ENCODE measurements around the gene AP2B1. TPM values are rescaled to one million over a fixed set of nuclear protein-coding genes. Genes with fewer than 3 reads are reported as not detected.

The AP2B1 gene
- total and polyA plus RNA-seq, 2 experiments from 2014 or later = 76.1 to 87.0 TPM

GRCh38 chr17:35614810-35615209, 27.7 kb downstream of the AP2B1 start:
- Histone ChIP-seq H4K20me1 (ENCODE audit: insufficient read depth, poor library complexity, severe bottlenecking) (peaks cover 9% of the 10 kb centered on the region), H3K27ac (no peak overlapping the region), H3K79me2 (peaks cover 15% of the 10 kb centered on the region), H2AFZ (no peak overlapping the region), H3K36me3 (replicated peaks; ENCODE audit: insufficient read depth, low read depth) (no peaks in the 10 kb centered on the region), H3K27me3 (no peaks in the 10 kb centered on the region), H3K4me1 (ENCODE audit: insufficient read depth) (no peaks in the 10 kb centered on the region), H3K4me3 (no peak overlapping the region), H3K9me2 (replicated peaks; ENCODE audit: insufficient read depth) (no peaks in the 10 kb centered on the region), H3K9me3 (ENCODE audit: low read depth) (no peaks in the 10 kb centered on the region), H3K4me2 (no peak overlapping the region)
- WGBS (ENCODE audit: low lambda C conversion rate, missing lambda C conversion rate) = 96% methylated on average over 3 of the region's 3 CpGs
- DNase-seq (ENCODE audit: low spot score) = no peak
- TF ChIP-seq CTCF (IDR thresholded peaks at IDR 0.05; ENCODE audit: poor library complexity) = no peak
- TF ChIP-seq EZH2phosphoT487 (IDR thresholded peaks at IDR 0.05; ENCODE audit: low read depth, severe bottlenecking, unreplicated experiment) = no peak
- TF ChIP-seq EZH2 (IDR thresholded peaks at IDR 0.05; ENCODE audit: borderline replicate concordance) = no peak

- Histone ChIP-seq H2AFZ (no peak overlapping the region), H3K79me2 (peaks cover 15% of the 10 kb centered on the region)
These were observed 29.4 kb downstream of the AP2B1 start for GRCh38 chr17:35616536-35616935.

GRCh38 chr17:35617505-35617904, 30.4 kb downstream of the AP2B1 start:
- H3K79me2 ChIP-seq = peaks cover 15% of the 10 kb centered on the region

More at GRCh38 chr17:35616536-35616935, 29.4 kb downstream of the AP2B1 start:
- no peaks in the 10 kb centered on the region for H3K9me2 ChIP-seq (replicated peaks; ENCODE audit: insufficient read depth)
- no peaks in the 10 kb centered on the region for H3K36me3 ChIP-seq (replicated peaks; ENCODE audit: insufficient read depth, low read depth)
- no peaks in the 10 kb centered on the region for H3K4me1 ChIP-seq (ENCODE audit: insufficient read depth)
- H3K27me3 ChIP-seq = no peaks in the 10 kb centered on the region
- H4K20me1 ChIP-seq (ENCODE audit: insufficient read depth, poor library complexity, severe bottlenecking) = peaks cover 9% of the 10 kb centered on the region
- DNase-seq (ENCODE audit: low spot score) = no peak
- H3K4me3 ChIP-seq = no peak overlapping the region
- 98% methylated on average over 7 of the region's 7 CpGs for WGBS (ENCODE audit: low lambda C conversion rate, missing lambda C conversion rate)
- no peak overlapping the region for H3K27ac ChIP-seq
- H3K4me2 ChIP-seq = no peak overlapping the region
- H3K9me3 ChIP-seq (ENCODE audit: low read depth) = no peaks in the 10 kb centered on the region
- TF ChIP-seq EZH2phosphoT487 (IDR thresholded peaks at IDR 0.05; ENCODE audit: low read depth, severe bottlenecking, unreplicated experiment) (no peak), EZH2 (IDR thresholded peaks at IDR 0.05; ENCODE audit: borderline replicate concordance) (no peak), CTCF (IDR thresholded peaks at IDR 0.05; ENCODE audit: poor library complexity) (no peak)

GRCh38 chr17:35618628-35619027, 31.5 kb downstream of the AP2B1 start:
- H3K9me3 ChIP-seq (ENCODE audit: low read depth) = no peaks in the 10 kb centered on the region
- H3K36me3 ChIP-seq (replicated peaks; ENCODE audit: insufficient read depth, low read depth) = no peaks in the 10 kb centered on the region
- no peak overlapping the region for H3K27ac ChIP-seq
- H3K27me3 ChIP-seq = no peaks in the 10 kb centered on the region
- no peaks in the 10 kb centered on the region for H3K4me1 ChIP-seq (ENCODE audit: insufficient read depth)
- peaks cover 11% of the 10 kb centered on the region for H3K79me2 ChIP-seq
- no peak for DNase-seq (ENCODE audit: low spot score)
- no peak for TF ChIP-seq CTCF (IDR thresholded peaks at IDR 0.05; ENCODE audit: poor library complexity)
- no peak for TF ChIP-seq EZH2phosphoT487 (IDR thresholded peaks at IDR 0.05; ENCODE audit: low read depth, severe bottlenecking, unreplicated experiment)
- TF ChIP-seq EZH2 (IDR thresholded peaks at IDR 0.05; ENCODE audit: borderline replicate concordance) = no peak
- H2AFZ ChIP-seq = no peak overlapping the region
- no peak overlapping the region for H3K4me3 ChIP-seq
- no peak overlapping the region for H3K4me2 ChIP-seq
- H3K9me2 ChIP-seq (replicated peaks; ENCODE audit: insufficient read depth) = no peaks in the 10 kb centered on the region
- peaks cover 5% of the 10 kb centered on the region for H4K20me1 ChIP-seq (ENCODE audit: insufficient read depth, poor library complexity, severe bottlenecking)

More at GRCh38 chr17:35617505-35617904, 30.4 kb downstream of the AP2B1 start:
- WGBS (ENCODE audit: low lambda C conversion rate, missing lambda C conversion rate) = 84% methylated on average over 2 of the region's 2 CpGs
- no peaks in the 10 kb centered on the region for H3K36me3 ChIP-seq (replicated peaks; ENCODE audit: insufficient read depth, low read depth)
- DNase-seq (ENCODE audit: low spot score) = no peak
- H3K27ac ChIP-seq = no peak overlapping the region
- no peaks in the 10 kb centered on the region for H3K4me1 ChIP-seq (ENCODE audit: insufficient read depth)
- no peak for TF ChIP-seq EZH2 (IDR thresholded peaks at IDR 0.05; ENCODE audit: borderline replicate concordance)
- H3K27me3 ChIP-seq = no peaks in the 10 kb centered on the region
- no peaks in the 10 kb centered on the region for H3K9me3 ChIP-seq (ENCODE audit: low read depth)
- no peak overlapping the region for H2AFZ ChIP-seq
- H4K20me1 ChIP-seq (ENCODE audit: insufficient read depth, poor library complexity, severe bottlenecking) = peaks cover 9% of the 10 kb centered on the region
- H3K4me2 ChIP-seq = no peak overlapping the region
- no peak overlapping the region for H3K4me3 ChIP-seq
- no peaks in the 10 kb centered on the region for H3K9me2 ChIP-seq (replicated peaks; ENCODE audit: insufficient read depth)
